ENCODE measurements around the gene ADAMTSL3.

GRCh38 chr15:83998486-83998885 lies 344.6 kb downstream of the ADAMTSL3 start:
- TF ChIP-seq CTCF (IDR thresholded peaks at IDR 0.05; ENCODE audit: poor library complexity, severe bottlenecking) = no peak
- no peak for TF ChIP-seq POLR2AphosphoS5 (IDR thresholded peaks at IDR 0.05)
- TF ChIP-seq TAF1 (IDR thresholded peaks at IDR 0.05; ENCODE audit: low read depth) = no peak
- no peak for TF ChIP-seq RAD21 (conservative IDR thresholded peaks at IDR 0.05)
- no peak for TF ChIP-seq REST (IDR thresholded peaks at IDR 0.05; ENCODE audit: borderline replicate concordance)
- no peak for TF ChIP-seq EP300 (conservative IDR thresholded peaks at IDR 0.05; ENCODE audit: poor library complexity, severe bottlenecking)

Measured in neural cell (in vitro differentiated cells).